HG03135 (cell line): ENCODE results near the gene ERC2.

Source experiments
- ATAC-seq: cut with Tn5 transposase; IDR thresholded peaks from one replicate; pipeline ENCODE4 v1.9.1; 2021; ENCODE audit warnings: mild to moderate bottlenecking, moderate library complexity; ENCODE audit not compliant: unreplicated experiment

ERC2 gene

GRCh38 chr3:55698831-55699230, 769.4 kb downstream of the ERC2 start:
- no peak for ATAC-seq

DNA sequence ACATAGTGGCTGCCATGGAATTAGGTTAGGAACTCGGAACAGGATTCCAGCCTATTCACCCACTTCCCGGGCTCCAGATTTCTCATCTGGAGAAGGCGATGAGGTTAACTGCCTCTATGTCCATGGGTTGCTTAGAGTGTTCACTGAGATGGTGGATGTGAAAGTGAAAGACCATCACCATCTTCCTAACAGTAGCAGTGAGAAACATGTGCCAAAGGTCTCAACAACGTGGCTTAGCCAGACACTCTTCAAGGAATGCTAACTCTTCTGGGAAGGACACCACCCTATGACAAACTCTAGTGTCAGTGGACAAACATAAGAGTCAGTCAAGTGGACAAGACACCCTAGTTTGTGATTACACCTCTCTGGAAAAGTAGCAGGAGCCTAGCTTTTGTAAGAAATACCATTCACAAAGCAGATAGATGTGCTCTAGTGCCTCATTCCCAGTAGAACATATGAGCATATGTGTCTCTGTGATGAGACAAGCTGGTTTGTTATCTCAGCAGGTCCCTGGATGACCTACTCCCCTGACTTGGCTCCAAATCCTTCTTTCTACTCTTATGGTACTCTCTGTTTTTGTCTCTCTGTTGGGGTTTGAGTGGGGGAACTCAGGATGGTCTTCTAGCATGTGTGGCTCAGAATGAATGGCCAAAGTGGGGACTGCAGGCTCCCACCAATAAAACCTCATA, 770.9 kb downstream of the ERC2 start:
- ATAC-seq = no peak

DNA sequence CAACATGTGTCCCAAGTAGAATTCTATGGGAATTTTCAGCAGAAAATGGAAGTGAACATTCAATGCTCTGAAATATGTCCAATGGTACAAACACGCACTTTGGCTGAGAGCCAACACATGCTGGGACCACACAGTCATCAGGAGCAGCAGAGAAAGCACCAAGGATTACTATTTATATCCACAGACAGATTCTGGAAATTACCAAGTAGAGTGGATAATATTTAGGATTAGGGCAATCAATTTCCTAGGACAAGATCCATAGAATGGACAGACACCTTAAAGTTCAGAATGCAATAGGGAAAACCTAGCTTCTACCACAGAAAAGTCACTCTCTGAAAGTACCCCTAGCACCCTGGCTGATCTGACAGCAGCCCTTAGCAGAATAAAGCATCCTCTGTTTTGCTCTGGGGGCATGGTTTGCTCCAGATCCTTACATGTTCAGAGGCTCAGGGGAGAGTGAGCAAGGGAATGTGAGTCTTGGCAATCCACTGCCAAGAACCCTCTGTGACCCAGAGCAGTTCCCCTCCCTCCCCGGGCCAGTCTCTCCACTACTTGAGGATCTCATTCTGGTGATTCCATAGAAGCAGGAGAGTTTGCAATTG, 775.2 kb downstream of the ERC2 start:
- no peak for ATAC-seq

- ATAC-seq = no peak
Observed at GRCh38 chr3:55692295-55692956, 775.8 kb downstream of the ERC2 start.

DNA sequence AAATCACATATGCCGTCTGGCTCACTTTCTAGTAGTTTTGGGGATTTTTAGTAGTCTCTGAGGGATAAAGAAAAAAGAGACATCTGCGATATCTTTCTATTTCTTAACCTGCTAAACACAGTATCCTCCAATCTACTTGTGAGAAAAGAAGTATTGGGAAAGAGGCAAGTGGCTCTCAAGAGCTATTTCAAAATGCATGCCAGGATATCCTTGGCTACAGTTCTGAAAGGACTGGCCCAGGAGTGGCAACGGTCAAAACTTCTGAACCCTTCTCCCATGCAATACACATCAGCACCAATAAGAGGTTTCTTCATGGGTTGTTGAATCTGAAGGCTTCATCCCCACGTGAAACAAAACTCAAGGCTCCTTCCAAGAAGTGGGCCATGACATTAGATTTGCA, 777.1 kb downstream of the ERC2 start:
- ATAC-seq = no peak

DNA sequence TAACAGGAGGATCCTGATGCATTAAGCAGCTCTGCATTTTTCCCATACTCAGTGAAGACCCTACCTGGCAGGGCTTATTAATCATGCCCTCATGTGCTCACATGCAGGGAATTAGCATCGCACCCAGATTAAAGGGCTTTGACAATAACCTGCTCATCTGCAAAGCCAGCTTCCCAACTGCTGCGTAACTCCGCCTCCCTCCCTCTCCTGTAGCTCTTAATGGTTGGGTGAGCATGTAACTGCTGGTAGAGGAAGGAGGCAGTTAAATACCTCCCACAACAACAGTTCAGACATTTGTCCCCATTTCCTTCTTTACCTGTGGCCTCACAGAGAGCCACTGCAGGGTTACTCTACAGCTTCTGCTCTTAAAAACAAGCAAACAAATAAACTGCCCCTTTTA, 777.5 kb downstream of the ERC2 start:
- ATAC-seq = no peak

GRCh38 chr3:55690177-55690576, 778.1 kb downstream of the ERC2 start:
- ATAC-seq = no peak

GRCh38 chr3:55688154-55688553, 780.1 kb downstream of the ERC2 start:
- no peak for ATAC-seq

- ATAC-seq = no peak
Observed at GRCh38 chr3:55687526-55687925, 780.7 kb downstream of the ERC2 start.

DNA sequence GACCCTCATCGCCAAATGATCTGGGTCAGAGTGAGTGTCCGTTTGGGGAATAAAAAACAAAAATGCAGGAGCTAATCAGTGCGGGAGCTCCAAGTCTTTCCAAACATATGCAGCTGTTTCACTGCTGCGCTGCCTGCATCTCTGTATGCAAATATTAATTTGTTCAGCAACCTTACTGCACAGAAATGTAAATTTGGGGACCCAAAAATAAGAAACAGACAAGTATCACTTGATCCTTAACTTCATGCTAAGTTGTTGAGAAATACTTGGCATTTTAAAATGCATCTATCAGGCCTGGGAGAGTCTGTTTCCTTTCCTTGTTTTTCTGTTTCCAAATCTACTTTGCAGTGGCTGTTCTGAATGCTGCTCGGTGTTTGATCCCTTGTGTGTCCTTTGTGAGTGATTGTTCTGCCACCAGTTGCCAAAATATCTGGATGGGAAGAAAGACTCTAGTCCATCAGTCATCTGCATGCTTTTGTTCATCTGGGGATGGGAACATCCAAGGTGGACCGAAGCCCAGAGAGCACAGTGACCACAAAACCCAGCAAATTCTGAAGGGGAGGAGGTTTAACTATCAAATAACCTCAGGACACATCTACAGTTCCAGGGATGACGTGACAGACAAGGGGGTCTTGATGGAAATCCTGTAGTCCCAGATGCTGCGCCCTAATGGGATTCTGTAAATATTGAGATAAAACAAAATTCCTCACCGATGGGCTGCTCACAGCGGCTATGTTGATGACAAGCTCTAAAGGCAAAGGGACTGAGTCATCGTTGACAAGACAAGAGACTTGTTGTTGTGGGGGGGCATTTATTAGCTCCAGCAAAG, 781.6 kb downstream of the ERC2 start:
- ATAC-seq = no peak

DNA sequence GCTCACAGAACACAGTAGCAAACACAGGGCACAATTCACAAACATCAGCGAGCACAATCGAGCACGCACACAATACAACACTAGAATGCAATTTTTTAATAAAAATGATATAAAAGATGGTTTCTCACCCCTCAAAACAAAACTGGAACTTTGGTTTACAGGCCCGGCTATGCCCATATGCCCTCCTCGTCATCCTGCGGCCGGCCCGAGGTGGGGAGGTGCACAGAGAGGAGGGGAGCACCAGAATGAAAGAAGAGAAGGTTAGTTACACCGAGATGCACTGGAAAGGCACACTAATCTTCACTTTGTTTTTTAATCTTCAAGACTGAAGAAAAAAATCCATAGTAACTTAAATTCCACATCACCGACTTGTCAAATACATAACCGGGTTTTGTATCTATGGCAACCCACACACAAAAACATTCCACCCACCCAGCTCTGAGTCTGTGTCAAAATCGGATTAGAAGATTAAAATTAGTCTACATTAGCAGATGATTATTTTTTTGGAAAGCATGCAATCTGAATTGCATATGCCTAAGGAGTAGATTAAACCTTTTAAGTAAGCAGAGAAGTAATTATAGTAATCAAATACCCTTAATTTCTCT, 784.5 kb downstream of the ERC2 start:
- ATAC-seq = no peak

- ATAC-seq = no peak
Observed at GRCh38 chr3:55682461-55682860, 785.8 kb downstream of the ERC2 start.

- no peak for ATAC-seq
Observed at GRCh38 chr3:55678546-55679216, 789.6 kb downstream of the ERC2 start.

GRCh38 chr3:55676643-55677042, 791.6 kb downstream of the ERC2 start:
- no peak for ATAC-seq

GRCh38 chr3:55675478-55675877, 792.8 kb downstream of the ERC2 start:
- peak; percentile 99 for ATAC-seq

GRCh38 chr3:55673764-55674163, 794.5 kb downstream of the ERC2 start:
- no peak for ATAC-seq

DNA sequence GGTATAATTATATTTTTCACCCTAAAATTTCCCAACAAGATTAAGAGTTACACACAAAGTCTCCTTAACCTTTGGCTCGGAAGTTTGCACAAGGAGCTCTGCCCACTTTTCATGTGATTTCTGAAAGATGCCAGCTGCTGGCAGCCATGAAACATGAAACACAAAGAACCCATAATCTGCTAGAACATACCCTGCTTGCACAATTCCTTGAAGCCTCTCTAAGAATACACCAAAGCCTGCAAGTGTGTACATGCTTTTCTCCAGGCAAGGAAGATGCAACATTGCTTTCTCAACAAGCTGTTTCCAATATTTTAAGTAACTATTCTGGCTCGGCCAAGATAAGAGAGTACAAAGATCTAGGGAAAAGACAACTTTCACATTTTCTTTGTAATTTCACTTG, 799.1 kb downstream of the ERC2 start:
- ATAC-seq = no peak

- ATAC-seq = no peak
Observed at GRCh38 chr3:55668359-55668758, 799.9 kb downstream of the ERC2 start.

- ATAC-seq = no peak
Observed at GRCh38 chr3:55664387-55664786, 803.9 kb downstream of the ERC2 start.

DNA sequence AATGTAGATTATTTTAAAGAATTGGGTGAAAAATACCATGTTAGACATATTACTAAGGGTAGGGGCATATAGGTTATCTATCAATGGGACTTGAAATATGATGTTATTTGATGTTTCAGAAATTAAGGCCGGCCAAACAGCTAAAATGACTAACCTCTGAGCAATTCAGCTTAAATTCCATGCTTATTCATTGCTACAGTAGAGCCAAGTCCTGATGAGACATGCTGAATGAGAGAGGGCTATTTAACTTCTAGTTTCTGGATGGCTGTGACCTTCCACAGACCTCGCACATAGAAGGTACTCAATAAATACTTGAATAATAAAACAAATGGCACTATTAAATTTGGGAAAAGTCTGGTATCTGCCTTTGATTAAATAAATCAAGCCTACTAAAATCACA, 805.6 kb downstream of the ERC2 start:
- no peak for ATAC-seq

- ATAC-seq = no peak
Observed at GRCh38 chr3:55661571-55661970, 806.7 kb downstream of the ERC2 start.
